ENCODE data around the gene CDPF1. TPM values are rescaled to one million over a fixed set of nuclear protein-coding genes. Genes with fewer than 3 reads are reported as not detected.

CDPF1 gene
- total RNA-seq, 5 donors from 2014 or later (not counting 1 experiment from before 2014, with no cell fraction given), result 5.8 to 15.3 (median 11.5) TPM

DNA sequence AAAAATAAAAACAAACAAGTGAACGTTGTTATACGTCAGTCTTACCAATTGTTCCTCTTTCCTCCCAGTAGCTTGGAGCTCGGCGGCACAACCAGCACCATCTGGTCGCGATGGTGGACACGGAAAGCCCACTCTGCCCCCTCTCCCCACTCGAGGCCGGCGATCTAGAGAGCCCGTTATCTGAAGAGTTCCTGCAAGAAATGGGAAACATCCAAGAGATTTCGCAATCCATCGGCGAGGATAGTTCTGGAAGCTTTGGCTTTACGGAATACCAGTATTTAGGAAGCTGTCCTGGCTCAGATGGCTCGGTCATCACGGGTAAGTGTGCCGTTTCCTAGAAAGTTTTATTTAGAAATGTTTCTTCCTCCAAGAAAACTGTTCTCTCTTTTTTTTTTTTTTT, 51.8 kb downstream of the CDPF1 start:
- H3K36me3 Mint-ChIP-seq, result peaks cover 23% of the 10 kb centered on the region
- Histone ChIP-seq H3K27me3 (replicated peaks in 1 of 2; ENCODE audit: control insufficient read depth in 2 of 2, extremely low read depth in 1 of 2, insufficient read depth in 2 of 2, low read length in 1 of 2) (no peaks in the 10 kb centered on the region), H3K9me3 (no peaks in the 10 kb centered on the region), H3K36me3 (ENCODE audit: control insufficient read depth in 2 of 2, extremely low read depth in 1 of 2, insufficient read depth in 1 of 2, low read length in 1 of 2) (peaks cover 8 to 14% of the 10 kb centered on the region in 2 donors), H3K27ac (ENCODE audit: low read length) (no peak overlapping the region), H3K4me3 (ENCODE audit: control insufficient read depth in 1 of 2, extremely low read depth in 1 of 2, low read length in 1 of 2) (no peak overlapping the region), H3K4me1 (ENCODE audit: control insufficient read depth in 1 of 2, extremely low read depth in 1 of 2, insufficient read depth in 2 of 2, low read length in 2 of 2) (no peaks in the 10 kb centered on the region)
- ATAC-seq (replicated peaks in 1 of 4) (no peak), DNase-seq (no peak)
- ChIA-PET POLR2A (interaction anchor here in 1 of 2 donors (0.6 kb wide), 1 partner anchor 115 kb away, joined by 5 read pairs; no protein-coding TSS in a partner anchor), CTCF (no interaction called here)
- H3K9me3 Mint-ChIP-seq, result no peaks in the 10 kb centered on the region
- no peak overlapping the region for H3K27ac Mint-ChIP-seq
- no peak overlapping the region for H3K4me3 Mint-ChIP-seq
- no peaks in the 10 kb centered on the region for H3K27me3 Mint-ChIP-seq
- H3K4me1 Mint-ChIP-seq, result peaks cover 0 to 1% (median 0%) of the 10 kb centered on the region in 3 donors
- WGBS (ENCODE audit: insufficient coverage), result 98% methylated on average over 7 of the region's 18 CpGs

DNA sequence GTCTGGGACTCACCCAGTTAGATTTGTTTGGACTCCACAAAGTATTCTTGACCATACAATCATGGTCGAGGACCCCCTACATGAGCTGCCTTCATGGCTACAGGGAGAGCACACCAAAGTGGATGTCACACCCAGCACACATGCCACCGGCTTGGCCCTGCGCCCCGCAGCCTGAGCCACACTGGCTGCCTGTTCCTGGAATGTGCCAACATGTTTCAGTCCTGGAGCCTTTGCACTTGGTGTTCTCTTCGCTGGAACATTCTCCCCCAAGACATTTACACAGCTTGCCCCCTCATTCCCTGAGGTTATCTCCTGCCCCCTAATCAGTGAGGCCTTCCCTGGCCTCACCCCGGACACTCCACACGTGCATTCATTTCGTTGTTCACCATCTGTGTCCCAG, 53.8 kb downstream of the CDPF1 start:
- POLR2A ChIA-PET, result no interaction called here
- ATAC-seq (replicated peaks in 1 of 4), result no peak
- no peaks in the 10 kb centered on the region for H3K9me3 ChIP-seq
- peaks cover 0 to 1% (median 0%) of the 10 kb centered on the region in 3 donors for H3K4me1 Mint-ChIP-seq
- no peaks in the 10 kb centered on the region for H3K4me1 ChIP-seq (ENCODE audit: control insufficient read depth in 1 of 2, extremely low read depth in 1 of 2, insufficient read depth in 2 of 2, low read length in 2 of 2)
- H3K27me3 ChIP-seq (replicated peaks in 1 of 2; ENCODE audit: control insufficient read depth in 2 of 2, extremely low read depth in 1 of 2, insufficient read depth in 2 of 2, low read length in 1 of 2), result no peaks in the 10 kb centered on the region
- H3K36me3 Mint-ChIP-seq, result peaks cover 24% of the 10 kb centered on the region
- WGBS (ENCODE audit: insufficient coverage), result 90% methylated on average over 6 of the region's 8 CpGs
- no peak overlapping the region for H3K27ac ChIP-seq (ENCODE audit: low read length)
- H3K27me3 Mint-ChIP-seq, result no peaks in the 10 kb centered on the region
- H3K27ac Mint-ChIP-seq, result no peak overlapping the region
- no peak overlapping the region for H3K4me3 Mint-ChIP-seq
- H3K36me3 ChIP-seq (ENCODE audit: control insufficient read depth in 2 of 2, extremely low read depth in 1 of 2, insufficient read depth in 1 of 2, low read length in 1 of 2), result peaks cover 8 to 13% of the 10 kb centered on the region in 2 donors
- CTCF ChIA-PET, result no interaction called here
- no peak overlapping the region for H3K4me3 ChIP-seq (ENCODE audit: control insufficient read depth in 1 of 2, extremely low read depth in 1 of 2, low read length in 1 of 2)
- H3K9me3 Mint-ChIP-seq, result no peaks in the 10 kb centered on the region
- no peak for DNase-seq

DNA sequence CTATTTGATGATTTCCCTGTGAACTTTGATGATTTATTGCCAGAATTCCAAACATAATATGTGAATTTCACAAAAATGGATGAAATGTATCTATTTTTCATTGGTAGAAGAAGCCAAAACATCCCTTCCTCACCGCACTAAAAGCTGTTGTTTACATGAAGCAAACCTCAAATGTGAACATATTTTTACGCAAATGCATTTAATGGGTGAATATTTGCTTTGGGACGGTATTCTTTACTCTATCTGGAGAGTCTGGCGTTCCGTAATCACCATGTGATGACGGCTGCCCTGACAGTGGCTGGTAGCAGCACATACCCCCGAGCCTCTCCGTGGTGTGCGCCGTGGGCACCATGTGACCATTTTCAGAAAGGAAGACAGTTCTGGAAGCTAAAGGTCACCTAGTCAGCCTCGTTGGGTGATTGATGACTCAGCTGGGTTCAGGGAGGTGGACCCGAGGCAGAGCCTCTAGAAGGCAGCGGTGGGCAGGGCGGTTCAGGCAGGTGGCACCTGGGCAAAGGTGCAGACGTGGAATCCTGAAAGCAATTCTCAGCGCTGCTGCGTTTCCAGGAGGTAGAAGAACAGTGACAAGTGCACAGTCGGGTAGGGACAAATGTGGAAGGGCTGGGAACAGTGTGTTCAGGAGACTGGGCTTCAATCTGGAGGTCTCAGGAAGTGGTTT, 54.5 kb downstream of the CDPF1 start:
- no peak overlapping the region for H3K4me3 ChIP-seq (ENCODE audit: control insufficient read depth in 1 of 2, extremely low read depth in 1 of 2, low read length in 1 of 2)
- no peaks in the 10 kb centered on the region for H3K9me3 ChIP-seq
- 85% methylated on average over 16 of the region's 18 CpGs for WGBS (ENCODE audit: insufficient coverage)
- no peak overlapping the region for H3K27ac Mint-ChIP-seq
- ATAC-seq (replicated peaks in 1 of 4) (no peak), DNase-seq (no peak)
- no peak overlapping the region for H3K27ac ChIP-seq (ENCODE audit: low read length)
- H3K27me3 ChIP-seq (replicated peaks in 1 of 2; ENCODE audit: control insufficient read depth in 2 of 2, extremely low read depth in 1 of 2, insufficient read depth in 2 of 2, low read length in 1 of 2), result no peaks in the 10 kb centered on the region
- no peaks in the 10 kb centered on the region for H3K4me1 ChIP-seq (ENCODE audit: control insufficient read depth in 1 of 2, extremely low read depth in 1 of 2, insufficient read depth in 2 of 2, low read length in 2 of 2)
- POLR2A ChIA-PET, result no interaction called here
- H3K4me3 Mint-ChIP-seq, result no peak overlapping the region
- peaks cover 8 to 12% of the 10 kb centered on the region in 2 donors for H3K36me3 ChIP-seq (ENCODE audit: control insufficient read depth in 2 of 2, extremely low read depth in 1 of 2, insufficient read depth in 1 of 2, low read length in 1 of 2)
- H3K36me3 Mint-ChIP-seq, result peaks cover 23% of the 10 kb centered on the region
- H3K9me3 Mint-ChIP-seq, result no peaks in the 10 kb centered on the region
- H3K27me3 Mint-ChIP-seq, result no peaks in the 10 kb centered on the region
- CTCF ChIA-PET, result no interaction called here
- peaks cover 0 to 1% (median 0%) of the 10 kb centered on the region in 3 donors for H3K4me1 Mint-ChIP-seq

Other genes starting within 250 kb of the CDPF1 start
- gene PPARA, start 99.8 kb downstream of the CDPF1 start, total RNA-seq, result 10 to 100 TPM; 11.0 to 22.2 (median 19.6) TPM
- gene PKDREJ, start 13.1 kb upstream of the CDPF1 start, total RNA-seq, result not detected
- gene TTC38, start 17.7 kb upstream of the CDPF1 start, total RNA-seq, result 10 to 100 TPM in 2 of 5 donors, 1 to 10 TPM in 3; 6.8 to 21.6 (median 9.5) TPM
- 1 to 10 TPM in 1 of 5 donors, under 1 TPM in 4; 0.44 to 1.3 (median 0.61) TPM for gene GTSE1, start 46.6 kb upstream of the CDPF1 start, total RNA-seq
- 10 to 100 TPM; 62.8 to 92.1 (median 77.5) TPM for gene TRMU, start 85.4 kb upstream of the CDPF1 start, total RNA-seq

Measured in T-cell (primary cell).